Measurements from ENCODE around the gene XAB2. TPM values are rescaled to one million over a fixed set of nuclear protein-coding genes. Genes with fewer than 3 reads are reported as not detected.

XAB2 gene
- 18.1 TPM for total RNA-seq
- polyA plus RNA-seq: 47.7 TPM

DNA sequence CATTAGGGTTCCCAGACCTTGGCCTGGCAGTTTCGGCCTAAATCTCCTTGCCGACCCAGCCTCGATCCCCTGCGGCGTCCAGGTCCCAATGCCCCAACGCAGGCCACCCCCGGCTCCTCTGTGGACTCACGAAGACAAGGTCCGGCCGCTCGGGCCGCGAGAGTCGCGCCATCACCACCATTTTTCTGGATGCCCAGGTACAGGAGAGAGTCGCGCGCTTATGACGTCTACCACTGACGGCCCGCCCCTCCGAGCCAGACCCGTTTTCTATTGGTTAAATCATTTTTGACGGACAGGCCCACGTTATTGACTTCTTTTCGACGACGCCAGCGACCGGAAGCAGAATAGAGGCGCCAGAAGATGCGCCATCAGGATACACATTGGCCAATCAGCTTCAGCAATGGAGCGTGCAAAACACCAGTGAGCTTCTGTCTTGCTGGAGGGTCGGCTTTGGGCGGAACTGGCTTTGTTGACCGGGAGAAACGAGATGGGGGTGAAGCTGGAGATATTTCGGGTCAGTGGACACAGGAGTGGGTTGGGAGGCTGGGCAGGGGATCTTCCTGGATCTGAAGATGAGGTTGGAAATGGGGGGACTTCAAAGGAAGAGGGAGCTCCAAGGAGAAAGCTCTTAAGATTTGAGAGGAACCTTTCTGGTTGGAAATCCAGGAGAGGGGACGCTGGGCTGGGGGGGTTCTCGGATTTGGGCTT is at the start of gene XAB2, which contains the start of gene PET100:
Gene XAB2, minus strand, starts transcription at position 199 of the 708 bp plus-strand sequence. Its CDS starts 18 bp downstream, at position 181.
Gene PET100, plus strand, starts transcription at position 447 of the 708 bp plus-strand sequence. Its CDS starts 41 bp downstream, at position 488.
- H3K4me3 ChIP-seq (ENCODE audit: low read depth, low read length): peak within 1 kb of the TSS; percentile 87
- no peaks in the 10 kb centered on the region for H3K36me3 ChIP-seq (ENCODE audit: insufficient read depth)
- peak within 1 kb of the TSS; percentile 73 for H3K27ac ChIP-seq (ENCODE audit: low read depth)
- under 1% methylated on average over 40 of the region's 40 CpGs for WGBS
- no peaks in the 10 kb centered on the region for H3K4me1 ChIP-seq (ENCODE audit: insufficient read depth)
- peak; percentile 99 for DNase-seq (ENCODE audit: extremely low spot score)

DNA sequence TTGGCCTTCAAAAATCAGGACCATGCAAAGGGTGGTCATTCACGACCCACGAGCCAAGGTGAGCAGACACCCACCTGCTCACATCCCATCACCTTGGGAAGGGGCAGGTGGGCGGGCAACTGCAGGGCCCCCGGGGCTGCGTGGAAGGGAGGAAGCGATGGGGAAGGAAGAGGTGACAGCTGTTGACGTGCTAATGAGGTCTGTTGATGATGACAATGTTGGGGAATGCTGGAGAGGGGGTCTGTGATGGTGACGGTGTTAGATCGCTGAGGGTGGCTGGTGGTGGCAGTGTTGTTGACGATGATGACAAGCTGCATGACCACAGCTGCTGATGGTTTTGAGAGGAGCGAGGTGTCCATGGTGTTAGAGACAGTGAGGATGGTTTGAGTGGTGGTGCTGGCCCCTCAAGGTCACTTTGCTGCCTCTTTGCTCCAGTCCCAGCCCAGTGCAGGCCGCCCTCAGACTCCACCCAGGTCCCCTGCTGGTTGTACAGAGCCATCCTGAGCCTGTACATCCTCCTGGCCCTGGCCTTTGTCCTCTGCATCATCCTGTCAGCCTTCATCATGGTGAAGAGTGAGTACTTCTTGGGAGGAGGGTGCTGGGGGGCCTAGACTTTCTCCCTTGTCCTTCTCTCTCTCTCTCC is 48.4 kb upstream of the XAB2 start:
- Histone ChIP-seq H3K4me3 (ENCODE audit: low read depth, low read length) (no peak overlapping the region), H3K4me1 (ENCODE audit: insufficient read depth) (no peaks in the 10 kb centered on the region), H3K27ac (ENCODE audit: low read depth) (no peak overlapping the region), H3K36me3 (ENCODE audit: insufficient read depth) (no peaks in the 10 kb centered on the region)
- WGBS: 58% methylated on average over 12 of the region's 12 CpGs
- no peak for DNase-seq (ENCODE audit: extremely low spot score)

DNA sequence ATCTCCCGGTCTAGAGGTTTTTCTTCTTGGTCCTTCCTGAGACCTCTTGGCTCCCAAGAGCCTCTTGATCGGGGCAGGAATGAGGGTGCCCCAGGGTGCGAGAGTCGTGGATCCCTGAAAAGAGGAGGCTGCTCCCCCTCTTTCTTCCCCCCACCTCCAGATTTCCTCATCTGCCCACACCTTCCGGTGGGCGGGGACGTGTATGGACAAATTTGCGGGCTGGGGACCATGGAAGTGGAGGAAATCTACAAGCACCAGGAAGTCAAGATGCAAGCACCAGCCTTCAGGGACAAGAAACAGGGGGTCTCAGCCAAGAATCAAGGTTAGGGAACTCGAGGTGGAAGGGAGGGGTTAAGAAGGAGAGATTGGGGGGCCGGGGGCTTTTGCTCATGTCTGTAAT is 47.5 kb upstream of the XAB2 start, which contains the start of gene MCEMP1:
Gene MCEMP1, plus strand, starts transcription at position 237 of the 400 bp plus-strand sequence. Its CDS starts 31 bp downstream, at position 268.
- no peak for DNase-seq (ENCODE audit: extremely low spot score)
- WGBS: 44% methylated on average over 10 of the region's 10 CpGs
- Histone ChIP-seq H3K27ac (ENCODE audit: low read depth) (no peak within 1 kb of the TSS), H3K4me3 (ENCODE audit: low read depth, low read length) (no peak within 1 kb of the TSS), H3K36me3 (ENCODE audit: insufficient read depth) (no peaks in the 10 kb centered on the region), H3K4me1 (ENCODE audit: insufficient read depth) (no peaks in the 10 kb centered on the region)

DNA sequence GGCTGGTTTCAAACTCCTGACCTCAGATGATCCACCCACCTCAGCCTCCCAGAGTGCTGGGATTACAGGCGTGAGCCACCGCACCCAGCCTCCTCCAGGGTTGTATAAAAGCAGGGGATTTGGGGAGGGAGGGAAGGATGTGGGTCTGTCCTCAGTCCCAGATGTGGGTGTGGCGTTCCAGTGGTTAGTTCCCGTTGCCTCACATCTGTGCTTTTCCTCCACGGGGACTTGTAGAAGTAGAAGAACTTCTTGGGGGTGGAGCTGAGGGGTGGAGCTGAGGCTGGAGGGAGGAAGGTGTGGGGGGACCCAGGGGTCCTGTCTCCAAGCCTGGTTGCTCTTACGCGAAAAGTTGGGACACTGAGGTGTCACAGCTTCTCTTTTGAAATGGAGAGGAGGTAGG is 47.0 kb upstream of the XAB2 start:
- H3K4me3 ChIP-seq (ENCODE audit: low read depth, low read length): no peak overlapping the region
- no peaks in the 10 kb centered on the region for H3K36me3 ChIP-seq (ENCODE audit: insufficient read depth)
- WGBS: 36% methylated on average over 7 of the region's 7 CpGs
- H3K4me1 ChIP-seq (ENCODE audit: insufficient read depth): no peaks in the 10 kb centered on the region
- no peak overlapping the region for H3K27ac ChIP-seq (ENCODE audit: low read depth)
- DNase-seq (ENCODE audit: extremely low spot score): no peak

DNA sequence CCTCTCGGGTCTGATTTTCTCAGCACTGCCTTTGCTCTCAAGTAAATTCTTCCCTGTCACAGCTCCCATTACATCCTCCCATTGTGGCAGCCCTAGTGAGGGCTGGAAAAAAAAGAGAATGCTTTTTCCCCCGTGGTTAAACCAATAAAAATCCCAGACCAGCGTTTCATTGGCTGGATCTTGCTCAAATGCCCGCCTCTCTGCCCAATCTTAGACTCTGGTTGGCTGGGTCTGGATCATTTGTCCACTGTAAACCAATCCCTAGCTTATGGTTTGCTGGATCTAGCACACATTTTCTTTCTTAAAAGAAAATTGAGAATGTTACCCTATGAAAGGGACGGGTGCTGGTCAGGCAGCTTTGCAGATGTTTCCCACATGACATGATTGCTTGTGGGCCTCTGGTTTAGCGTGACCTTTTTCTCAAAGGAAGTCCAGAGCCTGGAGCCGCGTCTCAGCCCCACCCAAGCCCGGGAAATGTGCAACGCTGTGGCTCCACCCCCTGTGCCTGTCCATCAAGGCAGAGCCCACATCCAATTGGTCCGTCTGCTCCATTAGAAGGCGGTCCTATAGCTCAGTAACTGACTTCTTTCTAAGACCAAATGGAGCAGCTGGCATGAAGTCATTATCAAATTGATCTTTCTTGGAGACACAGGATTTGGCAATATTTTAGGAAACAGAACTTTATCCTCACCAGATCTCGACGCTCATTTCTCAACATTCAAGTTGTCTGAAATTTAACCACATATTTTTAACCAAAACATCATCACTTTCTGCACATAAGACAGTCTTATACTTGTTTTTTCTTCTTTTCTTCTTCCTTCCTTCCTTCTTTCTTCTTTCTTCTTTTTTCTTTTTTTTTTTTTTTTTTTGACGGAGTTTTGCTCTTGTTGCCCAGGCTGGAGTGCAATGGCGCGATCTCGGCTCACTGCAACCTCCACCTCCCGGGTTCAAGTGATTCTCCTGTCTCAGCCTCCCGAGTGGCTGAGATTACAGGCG is 45.0 kb upstream of the XAB2 start:
- Histone ChIP-seq H3K4me1 (ENCODE audit: insufficient read depth) (no peaks in the 10 kb centered on the region), H3K27ac (ENCODE audit: low read depth) (no peak overlapping the region), H3K4me3 (ENCODE audit: low read depth, low read length) (no peak overlapping the region), H3K36me3 (ENCODE audit: insufficient read depth) (no peaks in the 10 kb centered on the region)
- 49% methylated on average over 21 of the region's 21 CpGs for WGBS
- no peak for DNase-seq (ENCODE audit: extremely low spot score)

DNA sequence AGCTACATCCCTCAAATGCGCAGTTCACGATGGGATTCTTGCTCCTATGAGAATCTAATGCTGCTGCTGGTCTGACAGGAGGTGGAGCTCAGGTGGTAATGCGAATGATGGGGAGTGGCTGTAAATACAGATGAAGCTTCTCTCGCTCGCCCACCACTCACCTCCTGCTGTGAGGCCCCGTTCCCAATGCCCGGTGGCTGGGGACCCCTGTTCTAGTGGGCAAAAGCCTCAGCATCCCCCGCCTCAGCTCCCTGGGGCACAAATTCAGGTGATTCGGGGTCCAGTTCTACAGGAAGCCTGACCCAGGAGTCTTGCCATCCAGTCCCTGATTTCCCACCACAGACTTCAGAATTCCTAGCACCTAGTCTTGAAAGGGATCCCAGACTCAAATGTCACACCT is 43.2 kb upstream of the XAB2 start:
- 42% methylated on average over 9 of the region's 9 CpGs for WGBS
- Histone ChIP-seq H3K4me1 (ENCODE audit: insufficient read depth) (no peaks in the 10 kb centered on the region), H3K27ac (ENCODE audit: low read depth) (no peak overlapping the region), H3K4me3 (ENCODE audit: low read depth, low read length) (no peak overlapping the region), H3K36me3 (ENCODE audit: insufficient read depth) (no peaks in the 10 kb centered on the region)
- DNase-seq (ENCODE audit: extremely low spot score): no peak

DNA sequence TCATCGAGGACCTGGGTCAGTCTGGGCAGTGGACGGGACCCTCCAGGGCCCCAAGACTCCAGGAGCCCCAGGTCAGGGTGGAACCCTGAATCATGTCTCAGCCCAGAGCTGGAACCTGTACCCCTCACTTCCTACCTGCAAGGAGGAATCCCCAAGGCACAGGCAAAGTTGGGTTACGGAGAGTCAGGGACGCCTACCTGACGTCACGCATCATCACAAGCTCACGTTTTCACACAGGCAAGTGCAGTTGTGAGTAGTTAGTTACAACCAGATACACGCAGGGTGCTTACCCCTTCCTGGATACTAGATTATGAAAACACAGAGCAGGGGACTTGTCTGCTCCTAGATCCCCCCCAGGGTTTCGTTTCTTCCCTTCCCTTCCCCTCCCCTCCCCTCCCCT is 41.4 kb upstream of the XAB2 start:
- WGBS: 22% methylated on average over 9 of the region's 9 CpGs
- no peaks in the 10 kb centered on the region for H3K4me1 ChIP-seq (ENCODE audit: insufficient read depth)
- no peaks in the 10 kb centered on the region for H3K36me3 ChIP-seq (ENCODE audit: insufficient read depth)

DNA sequence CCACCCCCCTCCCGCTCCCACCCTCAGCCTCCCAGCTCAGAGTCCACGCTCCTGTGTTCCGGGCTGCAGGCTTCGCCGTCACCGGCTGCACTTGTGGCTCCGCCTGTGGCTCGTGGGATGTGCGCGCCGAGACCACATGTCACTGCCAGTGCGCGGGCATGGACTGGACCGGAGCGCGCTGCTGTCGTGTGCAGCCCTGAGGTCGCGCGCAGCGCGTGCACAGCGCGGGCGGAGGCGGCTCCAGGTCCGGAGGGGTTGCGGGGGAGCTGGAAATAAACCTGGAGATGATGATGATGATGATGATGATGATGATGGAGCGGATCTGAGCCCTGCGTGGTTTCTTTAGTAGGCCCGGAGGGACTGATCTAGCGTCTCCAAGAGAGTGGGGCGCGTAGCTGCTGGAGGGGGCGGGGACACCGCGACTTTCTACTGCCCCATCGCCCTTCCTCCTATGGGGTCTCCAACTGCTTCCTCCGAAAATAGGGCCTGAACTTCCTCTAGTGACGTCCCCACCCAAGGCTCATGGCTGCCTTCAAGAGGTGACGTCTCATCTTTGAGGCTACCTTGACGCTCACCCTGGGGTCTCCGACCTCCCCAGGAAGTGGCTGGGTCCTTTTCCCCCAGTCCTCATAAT is 40.9 kb upstream of the XAB2 start:
- DNase-seq (ENCODE audit: extremely low spot score): no peak
- H3K36me3 ChIP-seq (ENCODE audit: insufficient read depth): no peaks in the 10 kb centered on the region
- H3K4me3 ChIP-seq (ENCODE audit: low read depth, low read length): no peak overlapping the region
- WGBS: 2% methylated on average over 43 of the region's 43 CpGs
- H3K4me1 ChIP-seq (ENCODE audit: insufficient read depth): no peaks in the 10 kb centered on the region
- H3K27ac ChIP-seq (ENCODE audit: low read depth): no peak overlapping the region

More for the DNA sequence above, 41.4 kb upstream of the XAB2 start:
- no peak overlapping the region for H3K4me3 ChIP-seq (ENCODE audit: low read depth, low read length)
- no peak overlapping the region for H3K27ac ChIP-seq (ENCODE audit: low read depth)
- no peak for DNase-seq (ENCODE audit: extremely low spot score)

DNA sequence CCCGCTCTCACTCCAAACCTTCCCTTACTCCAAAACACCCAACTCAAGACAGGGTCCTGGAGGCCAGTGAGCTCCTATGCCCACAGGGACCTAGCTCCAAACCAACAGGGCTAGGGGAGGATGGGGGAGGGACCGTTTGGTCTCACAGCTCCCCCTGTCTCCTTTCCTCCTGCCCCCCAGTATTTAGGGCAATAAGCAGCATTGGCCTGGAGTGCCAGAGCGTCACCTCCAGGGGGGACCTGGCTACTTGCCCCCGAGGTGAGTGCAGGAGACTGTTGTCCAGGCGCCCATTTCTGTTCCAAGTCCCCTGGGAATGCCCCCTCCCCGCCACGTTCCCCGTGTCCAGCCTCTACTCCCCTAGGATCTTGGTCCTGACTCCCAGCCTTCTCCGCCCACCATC is 40.3 kb upstream of the XAB2 start:
- H3K36me3 ChIP-seq (ENCODE audit: insufficient read depth): no peaks in the 10 kb centered on the region
- H3K4me3 ChIP-seq (ENCODE audit: low read depth, low read length): no peak overlapping the region
- H3K27ac ChIP-seq (ENCODE audit: low read depth): no peak overlapping the region
- no peaks in the 10 kb centered on the region for H3K4me1 ChIP-seq (ENCODE audit: insufficient read depth)
- WGBS: 26% methylated on average over 9 of the region's 9 CpGs
- no peak for DNase-seq (ENCODE audit: extremely low spot score)

DNA sequence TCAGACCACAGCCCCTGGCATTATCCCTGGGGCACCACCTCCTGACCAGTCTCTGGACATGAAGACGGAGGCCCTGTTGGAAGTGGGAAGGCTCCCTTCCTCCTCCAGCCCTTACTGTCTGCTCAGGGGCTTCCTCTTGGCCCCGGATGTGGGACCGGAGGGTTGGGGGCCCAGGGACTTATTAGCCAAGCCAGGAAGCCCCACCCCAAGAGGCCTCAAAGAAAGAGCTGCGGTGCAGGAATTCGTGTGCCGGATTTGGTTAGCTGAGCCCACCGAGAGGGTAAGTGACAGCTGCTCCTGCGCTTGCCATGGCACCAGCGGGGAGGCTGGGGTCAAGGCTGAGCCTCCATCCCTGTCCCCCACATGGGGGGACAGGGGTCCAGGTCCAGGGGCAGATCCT is 39.5 kb upstream of the XAB2 start, which contains the start of gene RETN:
Gene RETN, plus strand, starts transcription at position 208 of the 400 bp plus-strand sequence. CDS start 278 bp downstream, outside the sequence.
- 78% methylated on average over 9 of the region's 9 CpGs for WGBS
- H3K36me3 ChIP-seq (ENCODE audit: insufficient read depth): no peaks in the 10 kb centered on the region
- no peak within 1 kb of the TSS for H3K4me3 ChIP-seq (ENCODE audit: low read depth, low read length)
- H3K4me1 ChIP-seq (ENCODE audit: insufficient read depth): no peaks in the 10 kb centered on the region
- DNase-seq (ENCODE audit: extremely low spot score): no peak
- H3K27ac ChIP-seq (ENCODE audit: low read depth): no peak within 1 kb of the TSS

DNA sequence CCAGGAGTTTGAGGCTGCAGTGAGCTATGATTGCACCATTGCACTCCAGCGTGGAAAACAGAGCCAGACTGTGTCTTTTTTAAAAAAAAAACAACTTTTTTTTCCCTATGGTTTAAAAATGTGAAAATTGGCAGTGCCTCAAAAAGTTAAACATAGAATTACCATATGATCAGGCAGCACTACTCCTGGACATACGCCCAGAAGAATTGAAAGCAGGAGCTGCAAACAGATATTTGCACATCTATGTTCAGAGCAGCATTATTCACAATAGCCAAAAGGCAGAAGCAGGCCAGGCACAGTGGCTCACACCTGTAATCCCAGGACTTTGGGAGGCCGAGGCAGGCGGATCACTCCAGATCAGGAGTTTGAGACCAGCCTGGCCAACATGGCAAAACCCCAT is 35.7 kb upstream of the XAB2 start:
- H3K27ac ChIP-seq (ENCODE audit: low read depth): no peak overlapping the region
- DNase-seq (ENCODE audit: extremely low spot score): no peak
- no peaks in the 10 kb centered on the region for H3K4me1 ChIP-seq (ENCODE audit: insufficient read depth)
- H3K4me3 ChIP-seq (ENCODE audit: low read depth, low read length): no peak overlapping the region
- H3K36me3 ChIP-seq (ENCODE audit: insufficient read depth): no peaks in the 10 kb centered on the region
- WGBS: 32% methylated on average over 4 of the region's 4 CpGs

DNA sequence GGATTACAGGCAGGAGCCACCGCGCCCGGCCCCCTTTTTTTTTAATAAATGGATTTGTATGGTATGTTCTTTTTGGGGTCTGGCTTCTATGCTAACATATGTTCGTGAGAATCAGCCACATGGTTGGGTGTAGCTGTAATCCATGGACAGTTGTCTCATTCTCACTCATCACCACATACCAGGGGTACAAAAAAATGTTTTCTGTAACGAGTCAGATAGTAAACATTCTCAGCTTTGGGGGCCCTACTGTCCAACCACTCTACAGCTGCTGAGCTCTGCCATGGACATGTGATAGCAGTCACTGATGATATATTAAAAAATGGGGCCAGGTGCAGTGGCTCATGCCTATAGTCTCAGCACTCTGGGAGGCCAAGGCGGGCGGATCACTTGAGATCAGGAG is 34.4 kb upstream of the XAB2 start:
- no peaks in the 10 kb centered on the region for H3K36me3 ChIP-seq (ENCODE audit: insufficient read depth)
- DNase-seq (ENCODE audit: extremely low spot score): no peak
- WGBS: 64% methylated on average over 7 of the region's 7 CpGs
- H3K27ac ChIP-seq (ENCODE audit: low read depth): no peak overlapping the region
- no peaks in the 10 kb centered on the region for H3K4me1 ChIP-seq (ENCODE audit: insufficient read depth)
- no peak overlapping the region for H3K4me3 ChIP-seq (ENCODE audit: low read depth, low read length)

DNA sequence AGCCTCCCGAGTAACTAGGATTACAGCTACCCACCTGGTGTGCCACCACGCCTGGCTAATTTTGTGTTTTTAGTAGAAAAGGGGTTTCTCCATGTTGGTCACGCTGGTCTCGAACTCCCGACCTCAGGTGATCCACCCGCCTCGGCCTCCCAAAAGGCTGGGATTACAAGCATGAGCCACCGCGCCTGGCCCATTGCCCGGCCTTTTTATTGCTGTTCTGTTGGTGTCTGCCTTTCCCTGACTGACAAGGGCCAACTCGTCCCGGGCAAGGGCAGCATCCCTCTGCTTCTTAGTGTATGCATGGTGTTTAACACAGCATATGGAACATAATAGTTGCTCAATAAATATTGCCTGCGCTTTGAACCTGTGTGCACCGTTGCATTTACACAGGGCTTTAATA is 33.3 kb upstream of the XAB2 start:
- Histone ChIP-seq H3K36me3 (ENCODE audit: insufficient read depth) (no peaks in the 10 kb centered on the region), H3K4me3 (ENCODE audit: low read depth, low read length) (no peak overlapping the region), H3K27ac (ENCODE audit: low read depth) (no peak overlapping the region), H3K4me1 (ENCODE audit: insufficient read depth) (no peaks in the 10 kb centered on the region)
- DNase-seq (ENCODE audit: extremely low spot score): no peak
- 83% methylated on average over 14 of the region's 14 CpGs for WGBS

Measured in urinary bladder (tissue), 4 donors.